ENCODE data around the gene GATA2.

DNA sequence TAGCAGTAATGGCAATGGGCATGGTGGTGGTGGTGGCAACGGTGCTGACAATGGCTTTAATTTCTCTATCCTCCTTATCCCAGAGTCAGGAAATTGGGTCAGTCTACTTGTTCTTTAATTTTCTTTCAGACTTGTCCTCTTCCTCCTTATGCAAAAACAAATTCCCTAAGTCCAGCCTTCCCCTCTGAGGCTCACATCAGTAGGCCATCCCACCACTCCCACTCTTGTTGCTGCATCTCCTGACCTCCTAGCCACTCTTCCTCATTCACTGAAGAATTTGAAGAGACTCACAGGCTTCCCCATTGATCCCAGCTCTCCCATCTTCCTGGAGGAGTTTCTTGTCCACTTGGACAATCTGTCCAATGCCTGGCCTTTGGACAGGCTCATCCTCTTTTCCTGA, 46.2 kb downstream of the GATA2 start:
- TF ChIP-seq, protein P1, sequence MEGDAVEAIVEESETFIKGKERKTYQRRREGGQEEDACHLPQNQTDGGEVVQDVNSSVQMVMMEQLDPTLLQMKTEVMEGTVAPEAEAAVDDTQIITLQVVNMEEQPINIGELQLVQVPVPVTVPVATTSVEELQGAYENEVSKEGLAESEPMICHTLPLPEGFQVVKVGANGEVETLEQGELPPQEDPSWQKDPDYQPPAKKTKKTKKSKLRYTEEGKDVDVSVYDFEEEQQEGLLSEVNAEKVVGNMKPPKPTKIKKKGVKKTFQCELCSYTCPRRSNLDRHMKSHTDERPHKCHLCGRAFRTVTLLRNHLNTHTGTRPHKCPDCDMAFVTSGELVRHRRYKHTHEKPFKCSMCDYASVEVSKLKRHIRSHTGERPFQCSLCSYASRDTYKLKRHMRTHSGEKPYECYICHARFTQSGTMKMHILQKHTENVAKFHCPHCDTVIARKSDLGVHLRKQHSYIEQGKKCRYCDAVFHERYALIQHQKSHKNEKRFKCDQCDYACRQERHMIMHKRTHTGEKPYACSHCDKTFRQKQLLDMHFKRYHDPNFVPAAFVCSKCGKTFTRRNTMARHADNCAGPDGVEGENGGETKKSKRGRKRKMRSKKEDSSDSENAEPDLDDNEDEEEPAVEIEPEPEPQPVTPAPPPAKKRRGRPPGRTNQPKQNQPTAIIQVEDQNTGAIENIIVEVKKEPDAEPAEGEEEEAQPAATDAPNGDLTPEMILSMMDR (IDR thresholded peaks at IDR 0.05; ENCODE audit: low read depth, low read length) = no peak
- TF ChIP-seq POLR2A (IDR thresholded peaks at IDR 0.05; ENCODE audit: extremely low read depth, insufficient read length) (no peak), MYC (IDR thresholded peaks at IDR 0.05; ENCODE audit: low read depth, low read length) (no peak)
- TF ChIP-seq, protein P2, sequence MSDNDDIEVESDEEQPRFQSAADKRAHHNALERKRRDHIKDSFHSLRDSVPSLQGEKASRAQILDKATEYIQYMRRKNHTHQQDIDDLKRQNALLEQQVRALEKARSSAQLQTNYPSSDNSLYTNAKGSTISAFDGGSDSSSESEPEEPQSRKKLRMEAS (IDR thresholded peaks at IDR 0.05; ENCODE audit: low read depth, low read length) = no peak

All from NB4 (cell line).